ENCODE measurements around the gene PTDSS2. TPM values are rescaled to one million over a fixed set of nuclear protein-coding genes. Genes with fewer than 3 reads are reported as not detected.
A peak's percentile ranks its signal among the peaks of the same experiment; 100 is the strongest.
"Not testable (repeated sequence)": the region's sequence is repeated elsewhere in the genome, so short reads cannot be mapped to it uniquely, and the experiment has no call there.

Gene PTDSS2
- total RNA-seq, 1 donor from 2014 or later: 110 TPM

- DNase-seq (ENCODE audit: low read depth): no peak
Observed at GRCh38 chr11:431921-432320, 18.2 kb upstream of the PTDSS2 start.

- no peak for DNase-seq (ENCODE audit: low read depth)
Observed at GRCh38 chr11:432501-433100, 17.5 kb upstream of the PTDSS2 start.

GRCh38 chr11:433111-433510 lies 17.0 kb upstream of the PTDSS2 start:
- DNase-seq (ENCODE audit: low read depth): no peak

GRCh38 chr11:433641-434040 lies 16.4 kb upstream of the PTDSS2 start:
- DNase-seq (ENCODE audit: low read depth): no peak

- no peak for DNase-seq (ENCODE audit: low read depth)
Observed at GRCh38 chr11:434496-434895, 15.6 kb upstream of the PTDSS2 start.

GRCh38 chr11:434999-435740 lies 14.9 kb upstream of the PTDSS2 start:
- not testable (repeated sequence) for DNase-seq (ENCODE audit: low read depth)

GRCh38 chr11:437228-437870 lies 12.7 kb upstream of the PTDSS2 start:
- DNase-seq (ENCODE audit: low read depth): no peak

GRCh38 chr11:438101-438844 lies 11.8 kb upstream of the PTDSS2 start:
- DNase-seq (ENCODE audit: low read depth): no peak

GRCh38 chr11:439315-440064 lies 10.6 kb upstream of the PTDSS2 start:
- peak; percentile 47 for DNase-seq (ENCODE audit: low read depth)

- peak; percentile 35 for DNase-seq (ENCODE audit: low read depth)
Observed at GRCh38 chr11:440065-441042, 9.7 kb upstream of the PTDSS2 start.

GRCh38 chr11:441043-441417 lies 9.0 kb upstream of the PTDSS2 start:
- DNase-seq (ENCODE audit: low read depth): no peak

- no peak for DNase-seq (ENCODE audit: low read depth)
Observed at GRCh38 chr11:441418-442274, 8.4 kb upstream of the PTDSS2 start, which contains the start of gene ANO9. Gene ANO9 (minus strand): TSS chr11:442011. CDS start chr11:441926, 85 bp downstream.

- DNase-seq (ENCODE audit: low read depth): no peak
Observed at GRCh38 chr11:442611-443081, 7.4 kb upstream of the PTDSS2 start.

GRCh38 chr11:443542-444199 lies 6.4 kb upstream of the PTDSS2 start:
- DNase-seq (ENCODE audit: low read depth): peak; percentile 64

GRCh38 chr11:444396-445144 lies 5.5 kb upstream of the PTDSS2 start:
- DNase-seq (ENCODE audit: low read depth): peak; percentile 53

GRCh38 chr11:445765-446588 lies 4.1 kb upstream of the PTDSS2 start:
- no peak for DNase-seq (ENCODE audit: low read depth)
